K562 (cell line): ENCODE results near the gene TELO2. TPM values are rescaled to one million over a fixed set of nuclear protein-coding genes. Genes with fewer than 3 reads are reported as not detected.

Experiments
- CBFA2T2 ChIP-seq: fragments of 450-650 bp; conservative IDR thresholded peaks from 2 replicates; pipeline ENCODE4 v1.6.1; 2017; ENCODE audit warnings: mild to moderate bottlenecking
- FOXM1 ChIP-seq, 2 experiments: fragments of 450-650 bp in 1 of 2; sonication (generic) in 1 of 2; formaldehyde crosslinking in 1 of 2; IDR thresholded peaks; 2 replicates each; pipeline versions ENCODE4 v1.6.1 to v1.9.0; 2017 to 2022; ENCODE audit warnings: low read depth in 2 of 2, mild to moderate bottlenecking in 2 of 2, missing genetic modification reagents in 1 of 2, moderate library complexity in 1 of 2
- GABPA ChIP-seq: fragments of 200-800 bp; sonication (Bioruptor generic); conservative IDR thresholded peaks from 2 replicates; pipeline ENCODE4 v1.6.1; 2016; ENCODE audit warnings: low read depth, missing genetic modification characterization, missing compliant biosample characterization
- GATAD2A ChIP-seq: fragments of 450-650 bp; IDR thresholded peaks from 2 replicates; pipeline ENCODE4 v1.6.1; 2017
- PHF20 ChIP-seq: fragments of 450-650 bp; IDR thresholded peaks from 2 replicates; pipeline ENCODE4 v1.6.1; 2018; ENCODE audit not compliant: partially characterized antibody
- RAD51 ChIP-seq: fragments of 450-650 bp; IDR thresholded peaks from 2 replicates; pipeline ENCODE4 v1.7.1; 2016; ENCODE audit warnings: low read depth, mild to moderate bottlenecking, borderline replicate concordance
- RCOR1 ChIP-seq, 2 experiments: IDR thresholded peaks; 2 replicates each; pipeline ENCODE4 v1.6.1; 2012; ENCODE audit warnings: low read depth in 2 of 2, low read length in 2 of 2, borderline replicate concordance in 1 of 2, improper control_type of control experiment in 1 of 2
- SMARCA5 ChIP-seq: fragments of 450-650 bp; IDR thresholded peaks from 2 replicates; pipeline ENCODE4 v1.6.1; 2016
- TBL1XR1 ChIP-seq, 2 experiments: IDR thresholded peaks; 2 replicates each; pipeline ENCODE4 v1.6.1; 2012; ENCODE audit warnings: improper control_type of control experiment in 2 of 2, low read length in 2 of 2, mild to moderate bottlenecking in 1 of 2
- TFAM ChIP-seq: fragments of 250-450 bp; sonication (Bioruptor Pico); conservative IDR thresholded peaks from 2 replicates; pipeline ENCODE4 v1.5.0; 2021; ENCODE audit warnings: mild to moderate bottlenecking, moderate library complexity
- XRCC5 ChIP-seq: fragments of 200-400 bp; formaldehyde crosslinking; IDR thresholded peaks from 2 replicates; pipeline ENCODE4 v1.6.1; 2017; ENCODE audit warnings: low read depth, mild to moderate bottlenecking, low read length
- ZNF175 ChIP-seq: fragments of 200-800 bp; sonication (Bioruptor generic); IDR thresholded peaks from 2 replicates; pipeline ENCODE4 v1.6.1; 2016; ENCODE audit warnings: low read depth, mild to moderate bottlenecking, missing genetic modification characterization, missing compliant biosample characterization
- ZNF217 ChIP-seq: sonication (generic); formaldehyde crosslinking; IDR thresholded peaks from 2 replicates; pipeline ENCODE4 v1.8.0; 2022; ENCODE audit warnings: mild to moderate bottlenecking, missing genetic modification reagents
- ZNF311 ChIP-seq: fragments of 250-450 bp; sonication (Bioruptor Pico); IDR thresholded peaks from 2 replicates; pipeline ENCODE4 v1.4.0; 2020; ENCODE audit warnings: mild to moderate bottlenecking, moderate library complexity
- ZNF512 ChIP-seq: IDR thresholded peaks from 2 replicates; pipeline ENCODE4 v1.6.1; 2016; ENCODE audit warnings: missing genetic modification characterization, missing compliant biosample characterization
- ZNF75A ChIP-seq: fragments of 450-650 bp; formaldehyde crosslinking; IDR thresholded peaks from 2 replicates; pipeline ENCODE4 v1.4.0; 2020; ENCODE audit warnings: mild to moderate bottlenecking
- ZNF830 ChIP-seq: fragments of 250-450 bp; sonication (Bioruptor Pico); IDR thresholded peaks from 2 replicates; pipeline ENCODE4 v1.5.0; 2021; ENCODE audit warnings: mild to moderate bottlenecking
- polyA plus RNA-seq, 8 experiments: library from polyadenylated mRNA; depleted of rRNA in 4 of 8; stranded (reverse) in 5 of 8; unstranded in 3 of 8; fragments of >200 nt; fragmentation: Nextera tagmentation in 2 of 8; fragmentation: Illumina TruSeq in 1 of 8; extraction: Ambion mirVana in 2 of 8; extraction: Trizol in 1 of 8; gene quantifications; 2 replicates each; pipeline versions ENCODE4 v1.2.1 to v1.2.3, GENCODE V29; 2011 to 2014; ENCODE audit warnings: inconsistent platforms in 1 of 8, missing spikeins in 1 of 8
- total RNA-seq, 7 experiments: library from RNA; depleted of rRNA in 6 of 7; stranded (reverse); fragments of >200 nt in 6 of 7; fragmentation: Illumina TruSeq in 2 of 7; extraction: Trizol in 2 of 7; gene quantifications; 2 replicates each; pipeline versions ENCODE4 v1.2.1 to v1.2.3, GENCODE V29; 2011 to 2021; ENCODE audit warnings: low replicate concordance in 1 of 7
- TF ChIP-seq, protein P1 (sequence below): fragments of 450-650 bp; formaldehyde crosslinking; IDR thresholded peaks from 2 replicates; pipeline ENCODE4 v1.4.0; 2022; ENCODE audit warnings: missing genetic modification characterization
- TF ChIP-seq, protein P2 (sequence below): IDR thresholded peaks from 2 replicates; pipeline ENCODE4 v1.6.1; 2014; ENCODE audit warnings: antibody characterized with exemption
- TF ChIP-seq, protein P3 (sequence below): fragments of 250-450 bp; sonication (Bioruptor Pico); IDR thresholded peaks from 2 replicates; pipeline ENCODE4 v1.4.0; 2020; ENCODE audit warnings: mild to moderate bottlenecking, moderate library complexity

The TELO2 gene
- total and polyA plus RNA-seq, 9 of the 15 experiments (the other 6 are each of a cell fraction or from before 2014, with no cell fraction given): 0.51 to 91.8 (median 14.5) TPM

DNA sequence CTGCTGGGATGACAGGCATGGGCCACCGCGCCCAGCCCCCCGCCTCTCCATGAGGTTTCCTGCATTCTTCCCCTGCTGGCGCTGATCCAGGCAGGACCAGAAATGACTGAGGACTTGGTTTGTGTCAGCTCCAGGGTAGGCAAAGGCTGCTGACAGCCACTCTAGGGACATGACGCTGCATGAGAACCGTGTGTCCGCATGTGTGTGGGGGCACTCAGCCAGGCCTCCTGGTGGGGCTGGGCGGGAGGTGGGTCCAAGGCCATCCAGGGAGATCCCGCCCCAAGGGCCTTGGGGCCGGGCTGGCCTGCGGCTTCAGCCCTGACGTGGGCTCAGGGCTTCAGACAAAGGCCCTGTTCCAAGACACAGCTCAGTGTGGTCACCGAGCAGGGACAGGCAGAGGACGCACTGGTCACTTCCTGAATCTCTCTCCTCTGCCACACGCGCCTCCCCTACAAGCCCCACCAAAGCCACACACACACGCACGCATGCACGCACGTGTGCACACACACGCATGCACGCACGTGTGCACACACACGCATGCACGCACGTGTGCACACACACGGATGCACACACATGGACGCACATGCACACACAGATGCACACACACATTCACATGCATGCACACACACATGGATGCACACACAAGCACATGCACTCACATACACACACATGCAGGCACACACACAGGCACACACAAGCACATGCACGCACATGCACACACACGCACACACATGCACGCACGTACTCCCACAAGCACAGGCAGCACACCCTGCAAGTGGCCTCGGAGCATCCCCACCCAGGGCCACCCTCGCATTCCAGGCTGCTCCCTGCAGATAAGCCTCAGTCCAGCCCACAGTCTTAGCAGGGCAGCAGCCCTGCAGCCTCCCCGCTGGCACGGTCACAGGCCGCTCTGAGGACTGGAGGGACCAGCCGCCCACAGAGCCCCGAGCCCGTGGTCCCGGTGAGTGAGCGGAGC, 35.0 kb downstream of the TELO2 start (continued):
- TF ChIP-seq TBL1XR1 (IDR thresholded peaks at IDR 0.05; ENCODE audit: low read length in 2 of 2) (no peak), ZNF830 (CRISPR knock-in tag) (no peak), CBFA2T2 (peak; percentile 52), ZNF217 (CRISPR knock-in tag) (no peak), TFAM (CRISPR knock-in tag) (no peak), ZNF175 (CRISPR knock-in tag) (no peak), ZNF311 (no peak), GABPA (no peak), GATAD2A (no peak), ZNF75A (CRISPR knock-in tag) (no peak), PHF20 (peak; percentile 78), SMARCA5 (peak; percentile 77; the same call in 1 of the 2 replicates), RCOR1 (IDR thresholded peaks at IDR 0.05; ENCODE audit: borderline replicate concordance in 1 of 2, low read depth in 2 of 2, low read length in 2 of 2) (no peak), XRCC5 (no peak), RAD51 (no peak), ZNF512 (no peak), FOXM1 (IDR thresholded peaks at IDR 0.05; ENCODE audit: low read depth) (no peak), FOXM1 (CRISPR knock-in tag; IDR thresholded peaks at IDR 0.05; ENCODE audit: low read depth) (no peak)
- TF ChIP-seq, protein P1, sequence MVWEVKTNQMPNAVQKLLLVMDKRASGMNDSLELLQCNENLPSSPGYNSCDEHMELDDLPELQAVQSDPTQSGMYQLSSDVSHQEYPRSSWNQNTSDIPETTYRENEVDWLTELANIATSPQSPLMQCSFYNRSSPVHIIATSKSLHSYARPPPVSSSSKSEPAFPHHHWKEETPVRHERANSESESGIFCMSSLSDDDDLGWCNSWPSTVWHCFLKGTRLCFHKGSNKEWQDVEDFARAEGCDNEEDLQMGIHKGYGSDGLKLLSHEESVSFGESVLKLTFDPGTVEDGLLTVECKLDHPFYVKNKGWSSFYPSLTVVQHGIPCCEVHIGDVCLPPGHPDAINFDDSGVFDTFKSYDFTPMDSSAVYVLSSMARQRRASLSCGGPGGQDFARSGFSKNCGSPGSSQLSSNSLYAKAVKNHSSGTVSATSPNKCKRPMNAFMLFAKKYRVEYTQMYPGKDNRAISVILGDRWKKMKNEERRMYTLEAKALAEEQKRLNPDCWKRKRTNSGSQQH (CRISPR knock-in tag): peak; percentile 36; the same call in 1 of the 2 replicates
- TF ChIP-seq, protein P2, sequence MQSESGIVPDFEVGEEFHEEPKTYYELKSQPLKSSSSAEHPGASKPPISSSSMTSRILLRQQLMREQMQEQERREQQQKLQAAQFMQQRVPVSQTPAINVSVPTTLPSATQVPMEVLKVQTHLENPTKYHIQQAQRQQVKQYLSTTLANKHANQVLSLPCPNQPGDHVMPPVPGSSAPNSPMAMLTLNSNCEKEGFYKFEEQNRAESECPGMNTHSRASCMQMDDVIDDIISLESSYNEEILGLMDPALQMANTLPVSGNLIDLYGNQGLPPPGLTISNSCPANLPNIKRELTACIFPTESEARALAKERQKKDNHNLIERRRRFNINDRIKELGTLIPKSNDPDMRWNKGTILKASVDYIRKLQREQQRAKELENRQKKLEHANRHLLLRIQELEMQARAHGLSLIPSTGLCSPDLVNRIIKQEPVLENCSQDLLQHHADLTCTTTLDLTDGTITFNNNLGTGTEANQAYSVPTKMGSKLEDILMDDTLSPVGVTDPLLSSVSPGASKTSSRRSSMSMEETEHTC: no peak
- TF ChIP-seq, protein P3, sequence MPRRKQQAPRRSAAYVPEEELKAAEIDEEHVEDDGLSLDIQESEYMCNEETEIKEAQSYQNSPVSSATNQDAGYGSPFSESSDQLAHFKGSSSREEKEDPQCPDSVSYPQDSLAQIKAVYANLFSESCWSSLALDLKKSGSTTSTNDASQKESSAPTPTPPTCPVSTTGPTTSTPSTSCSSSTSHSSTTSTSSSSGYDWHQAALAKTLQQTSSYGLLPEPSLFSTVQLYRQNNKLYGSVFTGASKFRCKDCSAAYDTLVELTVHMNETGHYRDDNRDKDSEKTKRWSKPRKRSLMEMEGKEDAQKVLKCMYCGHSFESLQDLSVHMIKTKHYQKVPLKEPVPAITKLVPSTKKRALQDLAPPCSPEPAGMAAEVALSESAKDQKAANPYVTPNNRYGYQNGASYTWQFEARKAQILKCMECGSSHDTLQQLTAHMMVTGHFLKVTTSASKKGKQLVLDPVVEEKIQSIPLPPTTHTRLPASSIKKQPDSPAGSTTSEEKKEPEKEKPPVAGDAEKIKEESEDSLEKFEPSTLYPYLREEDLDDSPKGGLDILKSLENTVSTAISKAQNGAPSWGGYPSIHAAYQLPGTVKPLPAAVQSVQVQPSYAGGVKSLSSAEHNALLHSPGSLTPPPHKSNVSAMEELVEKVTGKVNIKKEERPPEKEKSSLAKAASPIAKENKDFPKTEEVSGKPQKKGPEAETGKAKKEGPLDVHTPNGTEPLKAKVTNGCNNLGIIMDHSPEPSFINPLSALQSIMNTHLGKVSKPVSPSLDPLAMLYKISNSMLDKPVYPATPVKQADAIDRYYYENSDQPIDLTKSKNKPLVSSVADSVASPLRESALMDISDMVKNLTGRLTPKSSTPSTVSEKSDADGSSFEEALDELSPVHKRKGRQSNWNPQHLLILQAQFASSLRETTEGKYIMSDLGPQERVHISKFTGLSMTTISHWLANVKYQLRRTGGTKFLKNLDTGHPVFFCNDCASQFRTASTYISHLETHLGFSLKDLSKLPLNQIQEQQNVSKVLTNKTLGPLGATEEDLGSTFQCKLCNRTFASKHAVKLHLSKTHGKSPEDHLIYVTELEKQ (CRISPR knock-in tag): no peak
